H9 (cell line): Measurements from ENCODE around the gene OR1M1. TPM values are rescaled to one million over a fixed set of nuclear protein-coding genes. Genes with fewer than 3 reads are reported as not detected.

Experiments used
- DNase-seq: peaks from one replicate; pipeline ENCODE4 v3.0.0-alpha.2; 2017
- H2AFZ ChIP-seq: one replicate; pipeline ENCODE4 v1.6.1; 2013; ENCODE audit warnings: mild to moderate bottlenecking, low read length, control low read depth, moderate library complexity
- H2AK5ac ChIP-seq: 2 replicates; pipeline ENCODE4 v1.6.1; 2013; ENCODE audit warnings: low read length, control low read depth, mixed read lengths; ENCODE audit not compliant: insufficient read length
- H2BK120ac ChIP-seq: one replicate; pipeline ENCODE4 v1.6.1; 2013; ENCODE audit warnings: low read depth, mild to moderate bottlenecking, low read length, control low read depth, inconsistent platforms; ENCODE audit not compliant: poor library complexity, severe bottlenecking
- H2BK12ac ChIP-seq: 2 replicates; pipeline ENCODE4 v1.6.1; 2013; ENCODE audit warnings: low read length, control low read depth, mixed read lengths, low read depth; ENCODE audit not compliant: insufficient read length
- H2BK15ac ChIP-seq: 2 replicates; pipeline ENCODE4 v1.6.1; 2013; ENCODE audit warnings: low read depth, low read length, control low read depth
- H2BK20ac ChIP-seq: one replicate; pipeline ENCODE4 v1.6.1; 2013; ENCODE audit warnings: low read depth, mild to moderate bottlenecking, low read length, control low read depth, inconsistent platforms; ENCODE audit not compliant: poor library complexity, severe bottlenecking
- H2BK5ac ChIP-seq: 2 replicates; pipeline ENCODE4 v1.6.1; 2013; ENCODE audit warnings: low read length, control low read depth, mixed read lengths; ENCODE audit not compliant: insufficient read length
- H3K14ac ChIP-seq: 2 replicates; pipeline ENCODE4 v1.6.1; 2013; ENCODE audit warnings: low read length, control low read depth; ENCODE audit not compliant: insufficient read depth
- H3K18ac ChIP-seq: 2 replicates; pipeline ENCODE4 v1.6.1; 2013; ENCODE audit warnings: low read depth, mild to moderate bottlenecking, mixed read lengths, low read length, control low read depth; ENCODE audit not compliant: insufficient read length
- H3K23ac ChIP-seq: 2 replicates; pipeline ENCODE4 v1.6.1; 2013; ENCODE audit warnings: low read length, control low read depth, mixed read lengths, low read depth; ENCODE audit not compliant: insufficient read length
- H3K23me2 ChIP-seq: 2 replicates; pipeline ENCODE4 v1.6.1; 2013; ENCODE audit warnings: low read depth, mild to moderate bottlenecking, mixed read lengths, low read length, control low read depth; ENCODE audit not compliant: insufficient read length, poor library complexity, severe bottlenecking
- H3K27ac ChIP-seq: 2 replicates; pipeline ENCODE4 v1.5.1; 2013; ENCODE audit warnings: low read length, control low read depth, mixed read lengths, low read depth; ENCODE audit not compliant: insufficient read length
- H3K27me3 ChIP-seq: 2 replicates; pipeline ENCODE4 v1.6.1; 2013; ENCODE audit warnings: low read length, control low read depth, inconsistent platforms; ENCODE audit not compliant: insufficient read depth
- H3K4ac ChIP-seq: 2 replicates; pipeline ENCODE4 v1.6.1; 2013; ENCODE audit warnings: low read depth, mild to moderate bottlenecking, control low read depth, inconsistent platforms, low read length, moderate library complexity
- H3K4me1 ChIP-seq: 2 replicates; pipeline ENCODE4 v1.6.1; 2013; ENCODE audit warnings: low read length, control low read depth, inconsistent platforms; ENCODE audit not compliant: insufficient read depth
- H3K4me2 ChIP-seq: 2 replicates; pipeline ENCODE4 v1.6.1; 2013; ENCODE audit warnings: low read length, control low read depth, mixed read lengths; ENCODE audit not compliant: insufficient read length, insufficient read depth
- H3K56ac ChIP-seq: 2 replicates; pipeline ENCODE4 v1.6.1; 2013; ENCODE audit warnings: low read depth, mild to moderate bottlenecking, mixed read lengths, low read length, control low read depth; ENCODE audit not compliant: insufficient read length
- H3K79me1 ChIP-seq: 2 replicates; pipeline ENCODE4 v1.6.1; 2013; ENCODE audit warnings: low read depth, mild to moderate bottlenecking, moderate library complexity, low read length, control low read depth, inconsistent platforms; ENCODE audit not compliant: insufficient read depth, poor library complexity, severe bottlenecking
- H3K79me2 ChIP-seq: 2 replicates; pipeline ENCODE4 v1.6.1; 2013; ENCODE audit warnings: low read length, control low read depth, inconsistent platforms; ENCODE audit not compliant: insufficient read depth
- H3K9ac ChIP-seq: 2 replicates; pipeline ENCODE4 v1.6.1; 2013; ENCODE audit warnings: low read length, control low read depth, mixed read lengths; ENCODE audit not compliant: insufficient read length; ENCODE audit errors: extremely low read depth
- H3K9me3 ChIP-seq: one replicate; pipeline ENCODE4 v1.6.1; 2013; ENCODE audit warnings: low read depth, low read length, inconsistent platforms; ENCODE audit not compliant: control insufficient read depth
- H3T11ph ChIP-seq: one replicate; pipeline ENCODE4 v1.6.1; 2013; ENCODE audit warnings: mild to moderate bottlenecking, low read length, control low read depth, inconsistent platforms
- H4K20me1 ChIP-seq: one replicate; pipeline ENCODE4 v1.6.1; 2013; ENCODE audit not compliant: control insufficient read depth, insufficient read length, insufficient read depth
- H4K5ac ChIP-seq: 2 replicates; pipeline ENCODE4 v1.6.1; 2013; ENCODE audit warnings: low read depth, mild to moderate bottlenecking, mixed read lengths, low read length, control low read depth; ENCODE audit not compliant: insufficient read length
- H4K8ac ChIP-seq: replicated peaks from 2 replicates; pipeline ENCODE4 v1.6.1; 2013; ENCODE audit warnings: low read length, control low read depth, mixed read lengths, low read depth; ENCODE audit not compliant: insufficient read length
- H4K91ac ChIP-seq: 2 replicates; pipeline ENCODE4 v1.6.1; 2013; ENCODE audit warnings: low read depth, mild to moderate bottlenecking, moderate library complexity, mixed read lengths, low read length, control low read depth; ENCODE audit not compliant: insufficient read length
- H3K27ac Mint-ChIP-seq, 3 experiments: 2 replicates in 2 of 3; 3 replicates in 1 of 3; pipeline ENCODE4 v1.8.0; 2020 to 2021; ENCODE audit warnings: mixed read lengths in 3 of 3, mild to moderate bottlenecking in 1 of 3, moderate library complexity in 1 of 3
- H3K27me3 Mint-ChIP-seq: 2 replicates; pipeline ENCODE4 v1.8.0; 2021; ENCODE audit warnings: low read depth, mild to moderate bottlenecking, moderate library complexity, mixed read lengths
- H3K36me3 Mint-ChIP-seq, 3 experiments: 2 replicates in 2 of 3; 3 replicates in 1 of 3; pipeline ENCODE4 v1.8.0; 2020 to 2021; ENCODE audit warnings: low read depth in 3 of 3, mixed read lengths in 3 of 3; ENCODE audit not compliant: insufficient read depth in 1 of 3
- H3K4me1 Mint-ChIP-seq, 2 experiments: 2 replicates each; pipeline ENCODE4 v1.8.0; 2020; ENCODE audit warnings: mixed read lengths in 2 of 2
- H3K4me3 Mint-ChIP-seq, 2 experiments: 2 replicates in 1 of 2; 3 replicates in 1 of 2; pipeline ENCODE4 v1.8.0; 2020 to 2021; ENCODE audit warnings: mild to moderate bottlenecking in 2 of 2, mixed read lengths in 2 of 2, moderate library complexity in 1 of 2
- H3K9me3 Mint-ChIP-seq, 2 experiments: 2 replicates in 1 of 2; 3 replicates in 1 of 2; pipeline ENCODE4 v1.8.0; 2020; ENCODE audit warnings: mild to moderate bottlenecking in 2 of 2, mixed read lengths in 2 of 2, moderate library complexity in 1 of 2
- WGBS: extraction: QIAGEN DNeasy Blood & Tissue Kit; methylation state at CpG from one replicate; pipeline ENCODE4 v1.1.7; 2013; ENCODE audit warnings: missing lambda C conversion rate, low lambda C conversion rate, mixed read lengths; ENCODE audit not compliant: insufficient read length; ENCODE audit errors: extremely low coverage; 5-methylcytosine and 5-hydroxymethylcytosine counted together
- total RNA-seq: library from RNA; stranded (reverse); gene quantifications from 2 replicates; pipeline ENCODE4 v1.2.1, GENCODE V29; 2021
- TF ChIP-seq, protein P1 (sequence below): fragments of 200-600 bp; sonication (generic); conservative IDR thresholded peaks from 3 replicates; pipeline ENCODE4 v1.8.0; 2021; ENCODE audit warnings: antibody characterized with exemption, mild to moderate bottlenecking

OR1M1 gene
- total RNA-seq, 1 experiment from 2014 or later, result not detected

DNA sequence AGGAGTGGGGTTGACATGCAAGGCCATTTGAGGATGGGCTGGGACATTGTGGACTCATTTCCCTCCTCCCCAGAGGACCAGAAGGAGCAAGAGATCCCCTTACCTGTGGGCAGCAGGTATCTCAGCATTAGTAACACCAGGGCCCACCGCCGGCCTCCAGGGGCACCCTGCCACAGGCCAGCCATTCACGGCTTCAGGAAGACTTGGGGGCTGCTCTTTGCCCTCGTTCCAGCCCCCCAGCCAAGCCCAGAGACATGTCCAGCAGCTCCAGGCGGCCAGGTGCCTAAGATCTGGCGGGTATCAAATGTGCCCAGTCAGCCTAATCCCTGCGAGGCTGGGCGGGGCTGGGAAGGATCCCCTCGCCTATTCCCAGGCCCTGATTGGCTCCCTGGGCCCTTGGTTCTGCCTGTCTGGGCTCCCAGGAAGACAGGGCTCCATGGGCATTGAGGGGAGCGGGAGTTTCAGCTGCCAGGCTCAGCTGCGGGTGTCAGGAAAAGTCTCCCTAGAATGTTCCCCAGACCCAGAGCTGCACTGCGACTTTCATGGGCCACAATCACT, 21.3 kb upstream of the OR1M1 start:
- Mint-ChIP-seq H3K9me3 (no peaks in the 10 kb centered on the region), H3K27me3 (no peaks in the 10 kb centered on the region), H3K4me1 (peaks cover 4 to 16% of the 10 kb centered on the region in 2 experiments; a peak in 3 of 4 replicates), H3K36me3 (no peaks in the 10 kb centered on the region), H3K27ac (no peak overlapping the region), H3K4me3 (no peak overlapping the region)
- Histone ChIP-seq H3K27me3 (no peaks in the 10 kb centered on the region), H3K23me2 (no peaks in the 10 kb centered on the region), H3K27ac (no peak overlapping the region), H3K79me2 (no peaks in the 10 kb centered on the region), H3K4me1 (no peaks in the 10 kb centered on the region), H4K5ac (no peak overlapping the region), H2BK120ac (no peak overlapping the region), H2BK15ac (no peak overlapping the region), H3K18ac (no peak overlapping the region), H3K9me3 (no peaks in the 10 kb centered on the region), H3K56ac (no peak overlapping the region), H4K8ac (no peak overlapping the region), H2AK5ac (no peak overlapping the region), H4K91ac (no peak overlapping the region), H3K14ac (no peak overlapping the region), H2AFZ (no peak overlapping the region), H3T11ph (no peak overlapping the region), H3K23ac (no peak overlapping the region), H3K79me1 (no peaks in the 10 kb centered on the region), H3K4ac (no peak overlapping the region), H3K9ac (no peak overlapping the region), H2BK20ac (no peak overlapping the region), H2BK12ac (no peak overlapping the region), H2BK5ac (no peak overlapping the region), H3K4me2 (no peak overlapping the region), H4K20me1 (no peaks in the 10 kb centered on the region)
- WGBS, result no CpG with 5 or more reads among the region's 12 CpGs
- peak; percentile 75 for DNase-seq
- TF ChIP-seq, protein P1, sequence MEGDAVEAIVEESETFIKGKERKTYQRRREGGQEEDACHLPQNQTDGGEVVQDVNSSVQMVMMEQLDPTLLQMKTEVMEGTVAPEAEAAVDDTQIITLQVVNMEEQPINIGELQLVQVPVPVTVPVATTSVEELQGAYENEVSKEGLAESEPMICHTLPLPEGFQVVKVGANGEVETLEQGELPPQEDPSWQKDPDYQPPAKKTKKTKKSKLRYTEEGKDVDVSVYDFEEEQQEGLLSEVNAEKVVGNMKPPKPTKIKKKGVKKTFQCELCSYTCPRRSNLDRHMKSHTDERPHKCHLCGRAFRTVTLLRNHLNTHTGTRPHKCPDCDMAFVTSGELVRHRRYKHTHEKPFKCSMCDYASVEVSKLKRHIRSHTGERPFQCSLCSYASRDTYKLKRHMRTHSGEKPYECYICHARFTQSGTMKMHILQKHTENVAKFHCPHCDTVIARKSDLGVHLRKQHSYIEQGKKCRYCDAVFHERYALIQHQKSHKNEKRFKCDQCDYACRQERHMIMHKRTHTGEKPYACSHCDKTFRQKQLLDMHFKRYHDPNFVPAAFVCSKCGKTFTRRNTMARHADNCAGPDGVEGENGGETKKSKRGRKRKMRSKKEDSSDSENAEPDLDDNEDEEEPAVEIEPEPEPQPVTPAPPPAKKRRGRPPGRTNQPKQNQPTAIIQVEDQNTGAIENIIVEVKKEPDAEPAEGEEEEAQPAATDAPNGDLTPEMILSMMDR, result no peak
